HL-60/S4 treated with phorbol 12-myristate 13-acetate at 8.2 ng/mL for 4 days and 3 days (cell line): ENCODE results near the gene ABTB1.

Experiments
- in situ Hi-C: fragments of 300-500 bp; cut with MboI; formaldehyde crosslinking; loops from 2 replicates; pipeline ENCODE4 v1.15.0; 2022; ENCODE audit warnings: low sequenced_read_pairs

Gene ABTB1

GRCh38 chr3:127672429-127673190 is at the start of gene ABTB1:
Gene ABTB1 (plus strand): TSS chr3:127672952. CDS start chr3:127673026, 74 bp downstream.
- in situ Hi-C loops: no loop called here

- in situ Hi-C loops: no loop called here
Measured at GRCh38 chr3:127624063-127624462, 48.7 kb upstream of the ABTB1 start.

- in situ Hi-C loops: no loop called here
Measured at GRCh38 chr3:127625821-127626220, 46.9 kb upstream of the ABTB1 start.

GRCh38 chr3:127628426-127628787 is 44.3 kb upstream of the ABTB1 start:
- in situ Hi-C loops: no loop called here

GRCh38 chr3:127628788-127629466 is 43.8 kb upstream of the ABTB1 start, which contains the start of gene PODXL2:
Gene PODXL2 (plus strand): TSS chr3:127629185. CDS start chr3:127629220, 35 bp downstream.
- in situ Hi-C loops: no loop called here

- in situ Hi-C loops: no loop called here
Measured at GRCh38 chr3:127629467-127630403, 43.0 kb upstream of the ABTB1 start.

GRCh38 chr3:127630811-127631714 is 41.7 kb upstream of the ABTB1 start:
- in situ Hi-C loops: no loop called here

GRCh38 chr3:127632035-127632820 is 40.5 kb upstream of the ABTB1 start:
- in situ Hi-C loops: no loop called here

GRCh38 chr3:127634653-127635052 is 38.1 kb upstream of the ABTB1 start:
- in situ Hi-C loops: no loop called here

GRCh38 chr3:127637546-127637945 is 35.2 kb upstream of the ABTB1 start:
- in situ Hi-C loops: no loop called here

- in situ Hi-C loops: no loop called here
Measured at GRCh38 chr3:127637971-127638370, 34.8 kb upstream of the ABTB1 start.

GRCh38 chr3:127639173-127640041 is 33.3 kb upstream of the ABTB1 start:
- in situ Hi-C loops: no loop called here

GRCh38 chr3:127640042-127640355 is 32.8 kb upstream of the ABTB1 start:
- in situ Hi-C loops: no loop called here

GRCh38 chr3:127644641-127645370 is 27.9 kb upstream of the ABTB1 start:
- in situ Hi-C loops: no loop called here

- in situ Hi-C loops: no loop called here
Measured at GRCh38 chr3:127645371-127646015, 27.3 kb upstream of the ABTB1 start.

- in situ Hi-C loops: no loop called here
Measured at GRCh38 chr3:127646501-127647046, 26.2 kb upstream of the ABTB1 start.

GRCh38 chr3:127647166-127647844 is 25.4 kb upstream of the ABTB1 start:
- in situ Hi-C loops: no loop called here
